Suppressor macrophage treated with lipopolysaccharide for 4 hours (primary cell): ENCODE measurements around the gene GJA3.

Experiments used
- DNase-seq: peaks from one replicate; pipeline ENCODE4 v3.0.0-alpha.2; 2020

GJA3 gene

GRCh38 chr13:20160306-20161274 lies at the start of gene GJA3:
TSS of gene GJA3 (minus strand) at chr13:20161052. CDS start at chr13:20143288, 17,764 bp downstream.
- peak; percentile 20 for DNase-seq

- DNase-seq, result no peak
Measured at GRCh38 chr13:20209948-20210347, 49.1 kb upstream of the GJA3 start.

GRCh38 chr13:20206698-20207235 lies 45.9 kb upstream of the GJA3 start:
- DNase-seq, result no peak

GRCh38 chr13:20206065-20206697 lies 45.3 kb upstream of the GJA3 start:
- DNase-seq, result peak; percentile 25

GRCh38 chr13:20198781-20199180 lies 37.9 kb upstream of the GJA3 start:
- DNase-seq, result no peak

- peak; percentile 53 for DNase-seq
Measured at GRCh38 chr13:20197361-20197834, 36.5 kb upstream of the GJA3 start.

GRCh38 chr13:20195801-20196200 lies 34.9 kb upstream of the GJA3 start:
- DNase-seq, result peak; percentile 54

- DNase-seq, result peak; percentile 47
Measured at GRCh38 chr13:20193907-20194631, 33.2 kb upstream of the GJA3 start.

GRCh38 chr13:20193162-20193906 lies 32.5 kb upstream of the GJA3 start:
- DNase-seq, result no peak

GRCh38 chr13:20192836-20193161 lies 31.9 kb upstream of the GJA3 start, which contains the start of gene GJB2:
TSS of gene GJB2 (minus strand) at chr13:20192938. CDS start at chr13:20189581, 3,357 bp downstream.
- no peak for DNase-seq

- peak; percentile 64 for DNase-seq
Measured at GRCh38 chr13:20192158-20192835, 31.4 kb upstream of the GJA3 start.

GRCh38 chr13:20191311-20192157 lies 30.7 kb upstream of the GJA3 start:
- DNase-seq, result peak; percentile 25

GRCh38 chr13:20190481-20191310 lies 29.8 kb upstream of the GJA3 start:
- DNase-seq, result no peak

GRCh38 chr13:20190076-20190475 lies 29.2 kb upstream of the GJA3 start:
- no peak for DNase-seq

GRCh38 chr13:20188667-20189553 lies 28.1 kb upstream of the GJA3 start:
- peak; percentile 58 for DNase-seq

GRCh38 chr13:20186771-20187170 lies 25.9 kb upstream of the GJA3 start:
- DNase-seq, result no peak

- no peak for DNase-seq
Measured at GRCh38 chr13:20185366-20186056, 24.7 kb upstream of the GJA3 start.
